H1 (cell line): ENCODE measurements around the gene TBX3. TPM values are rescaled to one million over a fixed set of nuclear protein-coding genes. Genes with fewer than 3 reads are reported as not detected.

Experiments used
- CTCF ChIA-PET: fragments of 300-600 bp; sonication (Branson Sonifier 250); formaldehyde crosslinking; loops from one replicate; lab custom pipeline; 2021; ENCODE audit not compliant: partially characterized antibody; lab: Charles Lee
- POLR2A ChIA-PET: fragments of 300-600 bp; sonication (Branson Sonifier 250); formaldehyde crosslinking; loops from one replicate; lab custom pipeline; 2021; ENCODE audit warnings: inconsistent platforms; ENCODE audit not compliant: partially characterized antibody; lab: Charles Lee
- DNase-seq, 2 experiments: peaks; one replicate each; pipeline versions ENCODE4 v3.0.0 to v3.0.0-alpha.2; 2010 to 2022; ENCODE audit warnings: low spot score in 2 of 2, low read depth in 1 of 2, mixed read lengths in 1 of 2
- FAIRE-seq: peaks from 2 replicates; lab custom pipeline; 2011; peaks lifted over from hg19 to GRCh38; lab: Jason Lieb, UNC
- H2AFZ ChIP-seq: 2 replicates; pipeline ENCODE4 v1.8.1; 2012; ENCODE audit warnings: low read length, inconsistent platforms
- H2AK5ac ChIP-seq: 2 replicates; pipeline ENCODE4 v1.6.1; 2013; ENCODE audit warnings: low read depth, low read length
- H2BK120ac ChIP-seq: replicated peaks from 2 replicates; pipeline ENCODE3; 2013; ENCODE audit warnings: low read depth, low read length, inconsistent platforms
- H2BK12ac ChIP-seq: 2 replicates; pipeline ENCODE4 v1.6.1; 2013; ENCODE audit warnings: low read depth, low read length
- H2BK15ac ChIP-seq: 2 replicates; pipeline ENCODE4 v1.6.1; 2013; ENCODE audit warnings: low read length
- H2BK20ac ChIP-seq: 2 replicates; pipeline ENCODE4 v1.6.1; 2013; ENCODE audit warnings: low read length
- H2BK5ac ChIP-seq: 2 replicates; pipeline ENCODE4 v1.6.1; 2013; ENCODE audit warnings: low read depth, low read length
- H3K14ac ChIP-seq: 2 replicates; pipeline ENCODE4 v1.6.1; 2013; ENCODE audit warnings: inconsistent platforms; ENCODE audit not compliant: insufficient read length
- H3K18ac ChIP-seq: 2 replicates; pipeline ENCODE4 v1.6.1; 2013; ENCODE audit warnings: low read length; ENCODE audit errors: extremely low read depth
- H3K23ac ChIP-seq: 2 replicates; pipeline ENCODE4 v1.6.1; 2013; ENCODE audit warnings: inconsistent platforms; ENCODE audit not compliant: insufficient read length
- H3K23me2 ChIP-seq: 2 replicates; pipeline ENCODE4 v1.6.1; 2013; ENCODE audit warnings: low read depth, low read length
- H3K27ac ChIP-seq: 2 replicates; pipeline ENCODE4 v1.6.1; 2011; ENCODE audit warnings: low read depth, low read length, inconsistent platforms
- H3K27me3 ChIP-seq, 4 experiments: replicated peaks in 1 of 4; 1 replicate in 1 of 4; 2 replicates in 3 of 4; pipeline versions ENCODE4 v1.6.1 to v1.8.1; 2011 to 2013; ENCODE audit warnings: low read length in 3 of 4, mild to moderate bottlenecking in 3 of 4, inconsistent platforms in 2 of 4, mixed read lengths in 2 of 4, moderate library complexity in 1 of 4; ENCODE audit not compliant: control insufficient read depth in 3 of 4, insufficient read depth in 3 of 4; ENCODE audit errors: extremely low read depth in 1 of 4
- H3K36me3 ChIP-seq, 4 experiments: 2 replicates each; pipeline versions ENCODE4 v1.6.1 to v1.8.1; 2011 to 2013; ENCODE audit warnings: mild to moderate bottlenecking in 4 of 4, low read length in 3 of 4, moderate library complexity in 2 of 4, control low read depth in 1 of 4, inconsistent platforms in 1 of 4; ENCODE audit not compliant: insufficient read depth in 4 of 4, control insufficient read depth in 2 of 4
- H3K4ac ChIP-seq: replicated peaks from 2 replicates; pipeline ENCODE3; 2013; ENCODE audit warnings: low read length, low read depth, mixed read lengths, inconsistent platforms; ENCODE audit not compliant: insufficient read length
- H3K4me1 ChIP-seq, 4 experiments: replicated peaks in 1 of 4; 1 replicate in 1 of 4; 2 replicates in 3 of 4; pipeline versions ENCODE4 v1.6.1 to v1.8.1; 2011 to 2013; ENCODE audit warnings: low read length in 3 of 4, inconsistent platforms in 2 of 4, mixed read lengths in 1 of 4; ENCODE audit not compliant: insufficient read depth in 4 of 4, control insufficient read depth in 3 of 4
- H3K4me2 ChIP-seq, 2 experiments: 2 replicates each; pipeline versions ENCODE4 v1.6.1 to v1.8.1; 2011 to 2013; ENCODE audit warnings: low read depth in 2 of 2, low read length in 2 of 2, control low read depth in 1 of 2, inconsistent platforms in 1 of 2, mild to moderate bottlenecking in 1 of 2; ENCODE audit not compliant: insufficient read depth in 1 of 2
- H3K4me3 ChIP-seq, 4 experiments: fragments of 200-600, 300-600 bp in 1 of 4; sonication (generic), shearing (Covaris generic), sonication (Bioruptor Twin) in 1 of 4; 2 replicates each; pipeline versions ENCODE4 v1.5.1 to v1.8.1; 2011 to 2016; ENCODE audit warnings: low read length in 4 of 4, low read depth in 3 of 4, control low read depth in 2 of 4, inconsistent platforms in 2 of 4, mild to moderate bottlenecking in 2 of 4, mixed read lengths in 1 of 4, moderate library complexity in 1 of 4; ENCODE audit not compliant: insufficient read depth in 2 of 4; ENCODE audit errors: extremely low read depth in 1 of 4
- H3K56ac ChIP-seq: replicated peaks from 2 replicates; pipeline ENCODE3; 2013; ENCODE audit warnings: low read depth, mild to moderate bottlenecking, mixed read lengths, low read length, inconsistent platforms; ENCODE audit not compliant: insufficient read length
- H3K79me1 ChIP-seq: 2 replicates; pipeline ENCODE4 v1.6.1; 2013; ENCODE audit warnings: low read depth, low read length, control low read depth
- H3K79me2 ChIP-seq, 2 experiments: 2 replicates each; pipeline versions ENCODE4 v1.6.1 to v1.8.1; 2012 to 2013; ENCODE audit warnings: low read length in 2 of 2, mild to moderate bottlenecking in 2 of 2, inconsistent platforms in 1 of 2; ENCODE audit not compliant: insufficient read depth in 2 of 2, control insufficient read depth in 1 of 2
- H3K9ac ChIP-seq, 4 experiments: replicated peaks in 1 of 4; 1 replicate in 1 of 4; 2 replicates in 3 of 4; pipeline versions ENCODE4 v1.6.1 to v1.8.1; 2011 to 2013; ENCODE audit warnings: low read depth in 3 of 4, low read length in 3 of 4, control low read depth in 2 of 4, mild to moderate bottlenecking in 2 of 4, moderate library complexity in 2 of 4, inconsistent platforms in 1 of 4; ENCODE audit errors: extremely low read depth in 1 of 4
- H3K9me3 ChIP-seq, 2 experiments: 2 replicates each; pipeline versions ENCODE4 v1.6.1 to v1.8.1; 2012 to 2013; ENCODE audit warnings: mild to moderate bottlenecking in 2 of 2, moderate library complexity in 2 of 2, control low read depth in 1 of 2, inconsistent platforms in 1 of 2, low read depth in 1 of 2, low read length in 1 of 2, mixed read lengths in 1 of 2; ENCODE audit not compliant: insufficient read depth in 2 of 2
- H4K20me1 ChIP-seq, 2 experiments: replicated peaks in 1 of 2; 2 replicates each; pipeline versions ENCODE3 to v1.8.1; 2011 to 2013; ENCODE audit warnings: inconsistent platforms in 2 of 2, low read length in 2 of 2, mild to moderate bottlenecking in 1 of 2; ENCODE audit not compliant: insufficient read depth in 2 of 2, control insufficient read depth in 1 of 2
- H4K5ac ChIP-seq: 2 replicates; pipeline ENCODE4 v1.6.1; 2013; ENCODE audit warnings: low read length, low read depth, mixed read lengths, inconsistent platforms; ENCODE audit not compliant: insufficient read length
- H4K8ac ChIP-seq: 2 replicates; pipeline ENCODE4 v1.8.0; 2013; ENCODE audit warnings: mild to moderate bottlenecking, moderate library complexity, low read length, inconsistent platforms; ENCODE audit not compliant: insufficient read depth; ENCODE audit errors: extremely low read depth
- H4K91ac ChIP-seq: replicated peaks from 2 replicates; pipeline ENCODE3; 2013; ENCODE audit warnings: low read length, mixed read lengths, inconsistent platforms; ENCODE audit not compliant: insufficient read length
- CEBPB ChIP-seq: IDR thresholded peaks from 2 replicates; pipeline ENCODE4 v1.6.1; 2012; ENCODE audit warnings: low read depth, low read length
- CREB1 ChIP-seq: IDR thresholded peaks from 2 replicates; pipeline ENCODE4 v1.6.1; 2012; ENCODE audit warnings: inconsistent platforms
- CTBP2 ChIP-seq: IDR thresholded peaks from 2 replicates; pipeline ENCODE4 v1.7.0; 2011; ENCODE audit warnings: borderline replicate concordance, mild to moderate bottlenecking, moderate library complexity, mixed read lengths, low read length; ENCODE audit not compliant: insufficient read depth, insufficient read length
- EZH2 ChIP-seq: fragments of 200-600 bp; sonication (generic); IDR thresholded peaks from 2 replicates; pipeline ENCODE4 v1.7.1; 2012; ENCODE audit warnings: low read depth, mild to moderate bottlenecking, moderate library complexity, low read length, inconsistent platforms; ENCODE audit not compliant: severe bottlenecking
- FOSL1 ChIP-seq: IDR thresholded peaks from 2 replicates; pipeline ENCODE4 v1.6.1; 2011; ENCODE audit warnings: mild to moderate bottlenecking, low read depth, low read length, moderate library complexity; ENCODE audit not compliant: insufficient read depth
- GTF2F1 ChIP-seq: IDR thresholded peaks from 2 replicates; pipeline ENCODE4 v1.6.1; 2012; ENCODE audit warnings: low read depth, low read length, improper control_type of control experiment, borderline replicate concordance
- KDM1A ChIP-seq: fragments of 200-600, 300-600 bp; sonication (generic); IDR thresholded peaks from 2 replicates; pipeline ENCODE4 v1.7.1; 2016; ENCODE audit warnings: mild to moderate bottlenecking, low read length, borderline replicate concordance
- PHF8 ChIP-seq: fragments of 200-600 bp; sonication (generic); conservative IDR thresholded peaks from 2 replicates; pipeline ENCODE4 v1.7.1; 2012; ENCODE audit warnings: low read depth, mild to moderate bottlenecking, inconsistent platforms, low read length, moderate library complexity
- RBBP5 ChIP-seq: IDR thresholded peaks from 2 replicates; pipeline ENCODE4 v1.7.1; 2012; ENCODE audit warnings: low read depth, mild to moderate bottlenecking, inconsistent platforms, low read length, moderate library complexity, borderline replicate concordance
- RNF2 ChIP-seq: fragments of 200-900, 300-1000 bp; sonication (generic); IDR thresholded peaks from 2 replicates; pipeline ENCODE4 v1.7.1; 2016; ENCODE audit warnings: borderline replicate concordance, low read depth, mild to moderate bottlenecking, antibody characterized with exemption, low read length; ENCODE audit not compliant: poor library complexity, severe bottlenecking; ENCODE audit errors: missing control alignments
- WGBS, 2 experiments: shearing (Covaris generic) in 1 of 2; methylation state at CpG; one replicate each; pipeline versions ENCODE4 v1.1.6 to v1.1.7; 2013 to 2015; ENCODE audit warnings: low lambda C conversion rate in 2 of 2, mixed read lengths in 2 of 2, inconsistent platforms in 1 of 2, low coverage in 1 of 2, missing lambda C conversion rate in 1 of 2; ENCODE audit not compliant: insufficient replicate concordance in 2 of 2, insufficient coverage in 1 of 2, insufficient read length in 1 of 2; ENCODE audit errors: extremely low coverage in 1 of 2, missing lambda C conversion rate in 1 of 2; 5-methylcytosine and 5-hydroxymethylcytosine counted together
- polyA plus RNA-seq, 7 experiments: library from polyadenylated mRNA; depleted of rRNA in 3 of 7; stranded (reverse) in 5 of 7; unstranded in 2 of 7; fragments of >200 nt in 5 of 7; fragments of 200-250 nt in 2 of 7; gene quantifications; 1 replicate in 5 of 7; 2 replicates in 1 of 7; 4 replicates in 1 of 7; pipeline versions ENCODE4 v1.2.1 to v1.2.3, GENCODE V29; 2011 to 2013; ENCODE audit warnings: missing spikeins in 2 of 7, mixed read lengths in 2 of 7
- total RNA-seq: library from RNA; stranded (reverse); fragmentation: NEBNext Ultra II Directional; extraction: Animal tissue kit (Norgen Biotek cat#: 25700); gene quantifications from 2 replicates; pipeline ENCODE4 v1.2.1, GENCODE V29; 2021

The TBX3 gene
- total and polyA plus RNA-seq, 2 of the 8 experiments (the other 6 are each of a cell fraction or from before 2014, with no cell fraction given): 0.09 to 1.0 TPM

GRCh38 chr12:114672817-114673168, 11.2 kb downstream of the TBX3 start:
- Histone ChIP-seq H3K27me3 (peaks cover 63 to 92% (median 87%) of the 10 kb centered on the region in 4 experiments), H3K56ac (no peak overlapping the region), H2BK12ac (peak overlapping the region; percentile 96; the same call in 1 of the 2 replicates), H2AK5ac (0 out of 2 replicates have a peak overlapping the region, but pooled peaks have one; percentile 76), H4K91ac (no peak overlapping the region), H4K8ac (no peak overlapping the region), H3K4me3 (no peak overlapping the region), H2BK20ac (0 out of 2 replicates have a peak overlapping the region, but pooled peaks have one; percentile 72), H3K23ac (no peak overlapping the region), H3K23me2 (peaks cover 8% of the 10 kb centered on the region; the same call in 1 of the 2 replicates), H3K79me2 (no peaks in the 10 kb centered on the region), H3K14ac (no peak overlapping the region), H4K20me1 (peaks cover 6% of the 10 kb centered on the region in 2 experiments), H2BK5ac (peak overlapping the region; percentile 26; the same call in 1 of the 2 replicates), H3K9ac (no peak overlapping the region), H4K5ac (no peak overlapping the region), H3K4me1 (peaks cover 10 to 45% (median 22%) of the 10 kb centered on the region in 4 experiments), H2BK120ac (no peak overlapping the region), H3K4ac (no peak overlapping the region), H3K27ac (no peak overlapping the region), H3K9me3 (no peaks in the 10 kb centered on the region), H3K79me1 (no peaks in the 10 kb centered on the region), H3K4me2 (peak overlapping the region; percentile 36 to 48; a peak in 2 of 4 replicates), H3K36me3 (no peaks in the 10 kb centered on the region), H2AFZ (no peak overlapping the region), H2BK15ac (0 out of 2 replicates have a peak overlapping the region, but pooled peaks have one; percentile 46), H3K18ac (0 out of 2 replicates have a peak overlapping the region, but pooled peaks have one; percentile 32)
- ChIA-PET POLR2A (interaction anchor here (0.6 to 5.9 kb wide), 6 partner anchors 8 to 270 kb away, joined by 3 to 45 read pairs (median 4); partner anchors contain the start of gene TBX3), CTCF (interaction anchor here (0.6 to 2.7 kb wide), 7 partner anchors 10 to 323 kb away, joined by 3 to 15 read pairs (median 4); partner anchors contain the start of gene TBX3)
- WGBS, 2 experiments: 22% methylated on average over 4 of the region's 4 CpGs; no CpG with 5 or more reads in 1 of the 2 experiments
- DNase-seq (no peak), FAIRE-seq (no peak)
- TF ChIP-seq RNF2: no peak
- no peak for TF ChIP-seq KDM1A
- no peak for TF ChIP-seq EZH2
- TF ChIP-seq PHF8: no peak
- no peak for TF ChIP-seq CREB1
- no peak for TF ChIP-seq RBBP5
- TF ChIP-seq FOSL1: no peak
- no peak for TF ChIP-seq CEBPB
- TF ChIP-seq CTBP2: no peak
- no peak for TF ChIP-seq GTF2F1
